HFFc6 (cell line): ENCODE measurements around the gene MEIS1. TPM values are rescaled to one million over a fixed set of nuclear protein-coding genes. Genes with fewer than 3 reads are reported as not detected.

ENCODE experiments used
- DNase-seq: peaks from one replicate; pipeline ENCODE4 v3.0.0-alpha.2; 2018
- H3K27ac Mint-ChIP-seq: 2 replicates; pipeline ENCODE4 v1.8.0; 2020; ENCODE audit warnings: mild to moderate bottlenecking, mixed read lengths
- H3K27me3 Mint-ChIP-seq: 2 replicates; pipeline ENCODE4 v1.8.0; 2021; ENCODE audit warnings: mild to moderate bottlenecking, moderate library complexity, mixed read lengths; ENCODE audit not compliant: insufficient read depth
- H3K36me3 Mint-ChIP-seq: 2 replicates; pipeline ENCODE4 v1.8.0; 2021; ENCODE audit warnings: low read depth, mixed read lengths
- H3K4me1 Mint-ChIP-seq: 2 replicates; pipeline ENCODE4 v1.8.0; 2020; ENCODE audit warnings: low read depth, mixed read lengths
- H3K4me3 Mint-ChIP-seq: 2 replicates; pipeline ENCODE4 v1.8.0; 2020; ENCODE audit warnings: mild to moderate bottlenecking, moderate library complexity, mixed read lengths
- H3K9me3 Mint-ChIP-seq: 2 replicates; pipeline ENCODE4 v1.8.0; 2020; ENCODE audit warnings: mild to moderate bottlenecking, mixed read lengths
- CTCF ChIP-seq: fragments of 200-600 bp; sonication (generic); IDR thresholded peaks from 2 replicates; pipeline ENCODE4 v1.5.0; 2021; ENCODE audit warnings: antibody characterized with exemption, mild to moderate bottlenecking
- total RNA-seq, 6 experiments: library from RNA; stranded (reverse); fragmentation: NEBNext Ultra II Directional; extraction: Animal tissue kit (Norgen Biotek cat#: 25700); gene quantifications; 2 replicates in 1 of 6; 3 replicates in 5 of 6; pipeline ENCODE4 v1.2.3, GENCODE V29; 2021

Gene MEIS1
- total RNA-seq, 6 experiments from 2014 or later: 69.1 to 85.4 (median 74.1) TPM

GRCh38 chr2:66455490-66455889, 20.6 kb downstream of the MEIS1 start:
- no peak for TF ChIP-seq CTCF
- Mint-ChIP-seq H3K4me1 (peaks cover 89% of the 10 kb centered on the region), H3K27ac (peak overlapping the region; percentile 72), H3K4me3 (no peak overlapping the region), H3K9me3 (no peaks in the 10 kb centered on the region), H3K36me3 (peaks cover 55% of the 10 kb centered on the region), H3K27me3 (peaks cover 1% of the 10 kb centered on the region; the same call in 1 of the 2 replicates)
- DNase-seq: no peak

- H3K9me3 Mint-ChIP-seq: no peaks in the 10 kb centered on the region
- H3K4me1 Mint-ChIP-seq: peaks cover 87% of the 10 kb centered on the region
- H3K27me3 Mint-ChIP-seq: peaks cover 1% of the 10 kb centered on the region; the same call in 1 of the 2 replicates
- H3K27ac Mint-ChIP-seq: peak overlapping the region; percentile 72
- no peak for TF ChIP-seq CTCF
- H3K4me3 Mint-ChIP-seq: peak overlapping the region; percentile 5; the same call in 1 of the 2 replicates
- peak; percentile 69 for DNase-seq
- H3K36me3 Mint-ChIP-seq: peaks cover 48% of the 10 kb centered on the region
Observed at GRCh38 chr2:66456183-66457041, 21.5 kb downstream of the MEIS1 start.

- H3K36me3 Mint-ChIP-seq: peaks cover 57% of the 10 kb centered on the region
- no peaks in the 10 kb centered on the region for H3K9me3 Mint-ChIP-seq
- no peak for TF ChIP-seq CTCF
- H3K4me1 Mint-ChIP-seq: peaks cover 87% of the 10 kb centered on the region
- DNase-seq: no peak
- H3K4me3 Mint-ChIP-seq: no peak overlapping the region
- peaks cover 1% of the 10 kb centered on the region; the same call in 1 of the 2 replicates for H3K27me3 Mint-ChIP-seq
- H3K27ac Mint-ChIP-seq: no peak overlapping the region
Observed at GRCh38 chr2:66457545-66457944, 22.6 kb downstream of the MEIS1 start.

- Mint-ChIP-seq H3K4me1 (peaks cover 85% of the 10 kb centered on the region), H3K36me3 (peaks cover 65% of the 10 kb centered on the region), H3K9me3 (no peaks in the 10 kb centered on the region), H3K27me3 (peaks cover 1% of the 10 kb centered on the region; the same call in 1 of the 2 replicates), H3K27ac (peak overlapping the region; percentile 67), H3K4me3 (no peak overlapping the region)
- DNase-seq: peak; percentile 45
- TF ChIP-seq CTCF: no peak
Observed at GRCh38 chr2:66460031-66460430, 25.1 kb downstream of the MEIS1 start.

- Mint-ChIP-seq H3K4me3 (no peak overlapping the region), H3K27ac (peak overlapping the region; percentile 39; the same call in 1 of the 2 replicates), H3K36me3 (peaks cover 67% of the 10 kb centered on the region), H3K9me3 (no peaks in the 10 kb centered on the region), H3K4me1 (peaks cover 85% of the 10 kb centered on the region), H3K27me3 (peaks cover 1% of the 10 kb centered on the region; the same call in 1 of the 2 replicates)
- TF ChIP-seq CTCF: no peak
- no peak for DNase-seq
Observed at GRCh38 chr2:66461001-66461663, 26.2 kb downstream of the MEIS1 start.
